OCI-LY7 (cell line): Measurements from ENCODE around the gene MAL.

Source experiments
- EZH2phosphoT487 ChIP-seq: fragments of 200-600 bp; sonication (generic); IDR thresholded peaks from 2 replicates; pipeline ENCODE4 v1.6.1; 2018; ENCODE audit warnings: low read depth, borderline replicate concordance, mild to moderate bottlenecking, mixed run types, antibody characterized with exemption, low read length, moderate library complexity, mixed read lengths
- TF ChIP-seq, protein P1 (sequence below): fragments of 200-600 bp; sonication (generic); conservative IDR thresholded peaks from 2 replicates; pipeline ENCODE4 v1.5.1; 2014; ENCODE audit warnings: mild to moderate bottlenecking, antibody characterized with exemption, low read length, moderate library complexity, mixed read lengths

DNA sequence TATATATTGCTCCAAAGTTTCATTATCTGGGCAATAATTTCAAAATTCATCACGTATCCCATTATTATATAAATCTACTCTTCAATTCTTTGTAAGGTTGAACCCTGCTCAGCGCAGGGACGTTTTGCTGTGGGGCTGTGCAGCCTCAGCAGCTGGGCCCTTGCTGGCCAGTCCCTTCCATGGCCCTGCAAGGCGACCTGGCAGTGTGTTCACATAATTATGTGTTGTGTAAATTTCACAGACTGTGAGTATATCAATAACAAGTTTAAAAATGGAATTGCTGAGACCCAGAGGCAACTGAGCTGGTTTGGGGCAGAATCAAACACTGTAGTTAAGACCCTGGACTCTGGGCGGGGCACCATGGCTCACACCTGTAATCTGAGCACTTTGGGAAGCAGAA is 16.1 kb upstream of the MAL start:
- TF ChIP-seq, protein P1, sequence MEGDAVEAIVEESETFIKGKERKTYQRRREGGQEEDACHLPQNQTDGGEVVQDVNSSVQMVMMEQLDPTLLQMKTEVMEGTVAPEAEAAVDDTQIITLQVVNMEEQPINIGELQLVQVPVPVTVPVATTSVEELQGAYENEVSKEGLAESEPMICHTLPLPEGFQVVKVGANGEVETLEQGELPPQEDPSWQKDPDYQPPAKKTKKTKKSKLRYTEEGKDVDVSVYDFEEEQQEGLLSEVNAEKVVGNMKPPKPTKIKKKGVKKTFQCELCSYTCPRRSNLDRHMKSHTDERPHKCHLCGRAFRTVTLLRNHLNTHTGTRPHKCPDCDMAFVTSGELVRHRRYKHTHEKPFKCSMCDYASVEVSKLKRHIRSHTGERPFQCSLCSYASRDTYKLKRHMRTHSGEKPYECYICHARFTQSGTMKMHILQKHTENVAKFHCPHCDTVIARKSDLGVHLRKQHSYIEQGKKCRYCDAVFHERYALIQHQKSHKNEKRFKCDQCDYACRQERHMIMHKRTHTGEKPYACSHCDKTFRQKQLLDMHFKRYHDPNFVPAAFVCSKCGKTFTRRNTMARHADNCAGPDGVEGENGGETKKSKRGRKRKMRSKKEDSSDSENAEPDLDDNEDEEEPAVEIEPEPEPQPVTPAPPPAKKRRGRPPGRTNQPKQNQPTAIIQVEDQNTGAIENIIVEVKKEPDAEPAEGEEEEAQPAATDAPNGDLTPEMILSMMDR = no peak
- no peak for TF ChIP-seq EZH2phosphoT487
